Activated CD8-positive, alpha-beta T cell treated with anti-CD3 and anti-CD28 coated beads for 36 hours (primary cell): ENCODE data around the gene PKHD1. TPM values are rescaled to one million over a fixed set of nuclear protein-coding genes. Genes with fewer than 3 reads are reported as not detected.

ENCODE experiments used
- ATAC-seq: fragments of 200-7000 bp; cut with Tn5 transposase; one replicate; pipeline ENCODE4 v1.10.0; 2021; ENCODE audit warnings: mild to moderate bottlenecking, moderate library complexity
- CTCF ChIA-PET: fragments of 350-600 bp; sonication (Branson Sonifier 250); formaldehyde crosslinking; loops from one replicate; lab custom pipeline; 2021; ENCODE audit warnings: antibody characterized with exemption; lab: Charles Lee
- POLR2A ChIA-PET: fragments of 350-600 bp; sonication (Branson Sonifier 250); formaldehyde crosslinking; loops from one replicate; lab custom pipeline; 2021; ENCODE audit warnings: antibody characterized with exemption; lab: Charles Lee
- DNase-seq: peaks from one replicate; pipeline ENCODE4 v3.0.0-alpha.2; 2020
- H3K27ac Mint-ChIP-seq: one replicate; pipeline ENCODE4 v1.8.0; 2021; ENCODE audit warnings: mild to moderate bottlenecking, mixed read lengths
- H3K27me3 Mint-ChIP-seq: one replicate; pipeline ENCODE4 v1.8.0; 2021; ENCODE audit warnings: mixed read lengths
- H3K36me3 Mint-ChIP-seq: one replicate; pipeline ENCODE4 v1.8.0; 2021; ENCODE audit warnings: low read depth, mixed read lengths
- H3K4me1 Mint-ChIP-seq: one replicate; pipeline ENCODE4 v1.8.0; 2021; ENCODE audit warnings: low read depth, mixed read lengths
- H3K4me3 Mint-ChIP-seq: one replicate; pipeline ENCODE4 v1.8.0; 2021; ENCODE audit warnings: mild to moderate bottlenecking, moderate library complexity, mixed read lengths
- H3K9me3 Mint-ChIP-seq: one replicate; pipeline ENCODE4 v1.8.0; 2021; ENCODE audit warnings: mixed read lengths
- intact Hi-C: fragments of 100-400 bp; cut with micrococcal nuclease; formaldehyde crosslinking; loops from one replicate; pipeline ENCODE4 v1.10.0; 2022
- total RNA-seq, 2 experiments: library from RNA; stranded (reverse); gene quantifications; one replicate each; pipeline ENCODE4 v1.2.3, GENCODE V29; 2021
- TF ChIP-seq, protein P1 (sequence below): fragments of 200-600 bp; IDR thresholded peaks from one replicate; pipeline ENCODE4 v1.8.0; 2022; ENCODE audit warnings: antibody characterized with exemption, mild to moderate bottlenecking

PKHD1 gene
- total RNA-seq, 2 experiments from 2014 or later, result not detected

DNA sequence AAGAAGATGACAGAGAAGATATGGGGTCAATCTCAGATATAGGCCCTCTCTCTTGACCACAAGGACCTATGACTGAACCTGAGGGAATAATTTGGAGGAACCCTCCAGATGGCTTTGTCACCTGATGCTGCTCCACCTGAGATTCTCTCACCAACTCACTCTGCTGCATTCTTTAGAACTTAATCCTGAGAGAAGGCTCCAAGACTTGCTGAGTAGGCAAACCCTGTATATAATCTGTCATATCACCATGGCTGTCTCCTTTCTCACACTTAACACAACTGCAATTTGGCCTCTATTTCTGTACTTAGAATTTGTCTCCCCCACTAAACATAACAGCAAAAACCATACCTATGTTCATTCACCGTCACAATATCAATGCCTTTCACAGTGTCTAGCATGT, 172.3 kb downstream of the PKHD1 start:
- intact Hi-C loops, result no loop called here
- no peak overlapping the region for H3K27ac Mint-ChIP-seq
- CTCF ChIA-PET, result no interaction called here
- H3K27me3 Mint-ChIP-seq, result peaks cover 7% of the 10 kb centered on the region
- ATAC-seq (no peak), DNase-seq (no peak)
- TF ChIP-seq, protein P1, sequence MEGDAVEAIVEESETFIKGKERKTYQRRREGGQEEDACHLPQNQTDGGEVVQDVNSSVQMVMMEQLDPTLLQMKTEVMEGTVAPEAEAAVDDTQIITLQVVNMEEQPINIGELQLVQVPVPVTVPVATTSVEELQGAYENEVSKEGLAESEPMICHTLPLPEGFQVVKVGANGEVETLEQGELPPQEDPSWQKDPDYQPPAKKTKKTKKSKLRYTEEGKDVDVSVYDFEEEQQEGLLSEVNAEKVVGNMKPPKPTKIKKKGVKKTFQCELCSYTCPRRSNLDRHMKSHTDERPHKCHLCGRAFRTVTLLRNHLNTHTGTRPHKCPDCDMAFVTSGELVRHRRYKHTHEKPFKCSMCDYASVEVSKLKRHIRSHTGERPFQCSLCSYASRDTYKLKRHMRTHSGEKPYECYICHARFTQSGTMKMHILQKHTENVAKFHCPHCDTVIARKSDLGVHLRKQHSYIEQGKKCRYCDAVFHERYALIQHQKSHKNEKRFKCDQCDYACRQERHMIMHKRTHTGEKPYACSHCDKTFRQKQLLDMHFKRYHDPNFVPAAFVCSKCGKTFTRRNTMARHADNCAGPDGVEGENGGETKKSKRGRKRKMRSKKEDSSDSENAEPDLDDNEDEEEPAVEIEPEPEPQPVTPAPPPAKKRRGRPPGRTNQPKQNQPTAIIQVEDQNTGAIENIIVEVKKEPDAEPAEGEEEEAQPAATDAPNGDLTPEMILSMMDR, result no peak
- no peaks in the 10 kb centered on the region for H3K9me3 Mint-ChIP-seq
- POLR2A ChIA-PET, result no interaction called here
- no peaks in the 10 kb centered on the region for H3K36me3 Mint-ChIP-seq
- no peaks in the 10 kb centered on the region for H3K4me1 Mint-ChIP-seq
- H3K4me3 Mint-ChIP-seq, result no peak overlapping the region

DNA sequence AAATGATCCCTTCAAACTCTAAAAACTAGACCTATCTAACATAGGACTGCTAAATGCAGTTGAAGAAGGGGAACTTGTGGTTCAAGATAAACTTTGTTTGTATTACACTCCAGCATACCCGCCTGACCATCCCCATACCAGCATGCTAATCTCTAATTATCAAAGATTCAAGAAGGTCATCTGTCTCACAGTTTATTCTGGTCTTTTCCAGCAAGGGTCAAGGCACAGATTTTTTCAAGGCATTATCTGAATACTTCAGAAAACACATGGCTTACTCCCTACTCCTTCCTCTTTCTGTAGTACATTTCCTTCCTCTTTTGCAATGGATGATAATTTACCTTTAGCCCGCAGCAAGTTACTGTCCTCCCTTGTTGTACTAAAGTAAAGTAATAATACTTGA, 174.1 kb downstream of the PKHD1 start:
- CTCF ChIA-PET, result no interaction called here
- DNase-seq (no peak), ATAC-seq (no peak)
- Mint-ChIP-seq H3K4me3 (no peak overlapping the region), H3K36me3 (no peaks in the 10 kb centered on the region), H3K4me1 (no peaks in the 10 kb centered on the region), H3K9me3 (no peaks in the 10 kb centered on the region), H3K27me3 (peaks cover 10% of the 10 kb centered on the region), H3K27ac (no peak overlapping the region)
- TF ChIP-seq, protein P1, result no peak
- POLR2A ChIA-PET, result no interaction called here
- intact Hi-C loops, result no loop called here

DNA sequence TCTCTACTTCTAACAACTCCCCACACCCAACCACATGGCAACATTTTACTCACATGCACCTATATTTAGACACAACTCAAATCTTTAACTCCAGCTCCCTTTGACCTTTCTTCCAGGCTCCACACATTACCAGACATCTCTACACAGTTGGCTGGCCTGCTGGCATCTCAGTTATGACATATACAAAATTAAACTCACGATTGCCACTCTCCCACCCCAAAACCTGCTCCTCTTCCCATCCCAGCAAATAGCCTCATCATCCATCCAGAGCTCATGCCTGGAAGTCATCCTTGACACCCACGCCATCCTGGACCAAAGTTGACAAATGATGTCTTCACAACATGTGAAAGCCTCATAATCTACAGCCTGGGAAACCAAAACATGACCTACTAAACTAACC, 176.6 kb downstream of the PKHD1 start:
- H3K27ac Mint-ChIP-seq, result no peak overlapping the region
- no peaks in the 10 kb centered on the region for H3K4me1 Mint-ChIP-seq
- no peaks in the 10 kb centered on the region for H3K9me3 Mint-ChIP-seq
- DNase-seq (no peak), ATAC-seq (no peak)
- no peak overlapping the region for H3K4me3 Mint-ChIP-seq
- TF ChIP-seq, protein P1, result no peak
- intact Hi-C loops, result no loop called here
- POLR2A ChIA-PET, result no interaction called here
- no peaks in the 10 kb centered on the region for H3K36me3 Mint-ChIP-seq
- CTCF ChIA-PET, result no interaction called here
- H3K27me3 Mint-ChIP-seq, result peaks cover 10% of the 10 kb centered on the region

DNA sequence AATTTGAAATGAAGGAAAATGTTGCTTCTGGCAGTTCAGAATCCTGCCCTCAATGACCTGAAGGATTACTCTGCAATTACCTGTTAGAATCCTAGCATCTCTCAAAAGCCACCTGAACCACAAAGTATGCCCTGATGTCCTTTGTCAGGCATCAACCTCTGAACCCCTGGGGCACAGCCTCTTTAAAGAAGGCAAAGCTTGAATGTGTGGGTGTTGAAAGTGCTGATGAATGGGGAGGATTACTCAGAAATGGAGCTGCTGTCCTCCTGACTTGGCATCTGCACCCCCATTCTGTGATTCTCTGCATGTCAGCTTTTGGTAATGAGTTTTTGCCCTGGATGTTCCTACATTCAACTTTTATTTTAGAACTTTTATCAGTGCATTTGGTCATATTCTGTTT, 179.2 kb downstream of the PKHD1 start:
- Mint-ChIP-seq H3K9me3 (no peaks in the 10 kb centered on the region), H3K27me3 (peaks cover 6% of the 10 kb centered on the region), H3K4me3 (no peak overlapping the region), H3K36me3 (no peaks in the 10 kb centered on the region), H3K27ac (no peak overlapping the region), H3K4me1 (no peaks in the 10 kb centered on the region)
- intact Hi-C loops, result no loop called here
- DNase-seq, result no peak
- no peak for ATAC-seq
- TF ChIP-seq, protein P1, result no peak
- ChIA-PET POLR2A (no interaction called here), CTCF (no interaction called here)

DNA sequence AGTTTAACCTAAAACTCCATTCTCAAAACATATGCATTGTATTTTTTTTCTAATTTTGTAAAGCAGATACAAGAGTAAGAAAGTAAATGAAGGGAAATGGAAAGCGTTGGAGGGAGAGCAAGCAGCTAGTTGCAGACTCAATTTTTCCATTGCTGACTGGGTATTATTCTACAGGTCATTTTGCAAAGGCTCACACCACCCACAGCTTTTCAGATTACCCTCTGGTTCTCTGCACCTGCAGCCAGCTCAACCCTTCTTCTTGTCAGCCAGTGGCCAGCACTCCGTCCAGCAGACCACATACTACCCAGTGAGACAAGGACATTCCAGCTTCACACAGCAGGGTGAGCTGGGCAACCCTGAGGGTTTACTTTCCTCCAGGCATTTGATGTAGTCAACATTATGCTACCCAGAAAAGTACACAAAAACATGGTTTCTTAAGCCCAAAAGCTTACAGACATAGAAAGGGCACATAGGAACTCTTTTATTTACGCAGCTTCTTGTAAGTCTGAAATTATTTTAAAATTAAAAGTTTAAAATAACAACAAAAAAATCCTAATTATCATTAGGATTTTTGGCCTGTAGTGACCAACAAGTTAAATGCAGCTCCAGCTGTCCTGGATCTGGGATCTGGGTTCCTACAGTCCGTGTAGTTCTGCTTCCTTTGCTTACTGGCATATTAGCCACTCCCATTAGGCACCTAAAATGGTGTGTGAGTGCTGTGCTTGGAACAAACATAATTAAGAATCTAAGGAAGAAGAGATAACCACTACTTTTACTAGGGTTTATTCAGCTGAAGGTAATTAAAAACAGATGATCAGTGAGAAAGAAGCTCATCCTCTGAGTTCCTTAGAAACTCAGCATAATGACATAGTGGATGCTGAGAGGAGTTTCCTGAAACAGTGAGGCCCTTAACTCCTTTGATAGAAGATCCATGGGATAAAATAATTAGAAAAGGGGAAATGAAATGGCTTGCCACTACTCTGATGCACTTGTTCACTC, 185.3 kb downstream of the PKHD1 start:
- ChIA-PET POLR2A (no interaction called here), CTCF (no interaction called here)
- no peaks in the 10 kb centered on the region for H3K4me1 Mint-ChIP-seq

More for the DNA sequence above, 185.3 kb downstream of the PKHD1 start:
- intact Hi-C loops, result no loop called here
- no peaks in the 10 kb centered on the region for H3K27me3 Mint-ChIP-seq
- H3K36me3 Mint-ChIP-seq, result no peaks in the 10 kb centered on the region
- ATAC-seq (no peak), DNase-seq (no peak)
- H3K4me3 Mint-ChIP-seq, result no peak overlapping the region
- TF ChIP-seq, protein P1, result no peak
- H3K27ac Mint-ChIP-seq, result no peak overlapping the region
- H3K9me3 Mint-ChIP-seq, result peaks cover 1% of the 10 kb centered on the region
